H1 (cell line): ENCODE data around the gene MYH8. TPM values are rescaled to one million over a fixed set of nuclear protein-coding genes. Genes with fewer than 3 reads are reported as not detected.
A peak's percentile ranks its signal among the peaks of the same experiment; 100 is the strongest.

Source experiments
- CTCF ChIA-PET: fragments of 300-600 bp; sonication (Branson Sonifier 250); formaldehyde crosslinking; loops from one replicate; lab custom pipeline; 2021; ENCODE audit not compliant: partially characterized antibody; lab: Charles Lee
- POLR2A ChIA-PET: fragments of 300-600 bp; sonication (Branson Sonifier 250); formaldehyde crosslinking; loops from one replicate; lab custom pipeline; 2021; ENCODE audit warnings: inconsistent platforms; ENCODE audit not compliant: partially characterized antibody; lab: Charles Lee
- DNase-seq, 2 experiments: peaks; one replicate each; pipeline versions ENCODE4 v3.0.0 to v3.0.0-alpha.2; 2010 to 2022; ENCODE audit warnings: low spot score in 2 of 2, low read depth in 1 of 2, mixed read lengths in 1 of 2
- FAIRE-seq: peaks from 2 replicates; lab custom pipeline; 2011; peaks lifted over from hg19 to GRCh38; lab: Jason Lieb, UNC
- H2AFZ ChIP-seq: 2 replicates; pipeline ENCODE4 v1.8.1; 2012; ENCODE audit warnings: low read length, inconsistent platforms
- H2AK5ac ChIP-seq: 2 replicates; pipeline ENCODE4 v1.6.1; 2013; ENCODE audit warnings: low read depth, low read length
- H2BK120ac ChIP-seq: replicated peaks from 2 replicates; pipeline ENCODE3; 2013; ENCODE audit warnings: low read depth, low read length, inconsistent platforms
- H2BK12ac ChIP-seq: 2 replicates; pipeline ENCODE4 v1.6.1; 2013; ENCODE audit warnings: low read depth, low read length
- H2BK15ac ChIP-seq: 2 replicates; pipeline ENCODE4 v1.6.1; 2013; ENCODE audit warnings: low read length
- H2BK20ac ChIP-seq: 2 replicates; pipeline ENCODE4 v1.6.1; 2013; ENCODE audit warnings: low read length
- H2BK5ac ChIP-seq: 2 replicates; pipeline ENCODE4 v1.6.1; 2013; ENCODE audit warnings: low read depth, low read length
- H3K14ac ChIP-seq: 2 replicates; pipeline ENCODE4 v1.6.1; 2013; ENCODE audit warnings: inconsistent platforms; ENCODE audit not compliant: insufficient read length
- H3K18ac ChIP-seq: 2 replicates; pipeline ENCODE4 v1.6.1; 2013; ENCODE audit warnings: low read length; ENCODE audit errors: extremely low read depth
- H3K23ac ChIP-seq: 2 replicates; pipeline ENCODE4 v1.6.1; 2013; ENCODE audit warnings: inconsistent platforms; ENCODE audit not compliant: insufficient read length
- H3K23me2 ChIP-seq: 2 replicates; pipeline ENCODE4 v1.6.1; 2013; ENCODE audit warnings: low read depth, low read length
- H3K27ac ChIP-seq: 2 replicates; pipeline ENCODE4 v1.6.1; 2011; ENCODE audit warnings: low read depth, low read length, inconsistent platforms
- H3K27me3 ChIP-seq, 4 experiments: replicated peaks in 1 of 4; 1 replicate in 1 of 4; 2 replicates in 3 of 4; pipeline versions ENCODE4 v1.6.1 to v1.8.1; 2011 to 2013; ENCODE audit warnings: low read length in 3 of 4, mild to moderate bottlenecking in 3 of 4, inconsistent platforms in 2 of 4, mixed read lengths in 2 of 4, moderate library complexity in 1 of 4; ENCODE audit not compliant: control insufficient read depth in 3 of 4, insufficient read depth in 3 of 4; ENCODE audit errors: extremely low read depth in 1 of 4
- H3K36me3 ChIP-seq, 4 experiments: 2 replicates each; pipeline versions ENCODE4 v1.6.1 to v1.8.1; 2011 to 2013; ENCODE audit warnings: mild to moderate bottlenecking in 4 of 4, low read length in 3 of 4, moderate library complexity in 2 of 4, control low read depth in 1 of 4, inconsistent platforms in 1 of 4; ENCODE audit not compliant: insufficient read depth in 4 of 4, control insufficient read depth in 2 of 4
- H3K4ac ChIP-seq: replicated peaks from 2 replicates; pipeline ENCODE3; 2013; ENCODE audit warnings: low read length, low read depth, mixed read lengths, inconsistent platforms; ENCODE audit not compliant: insufficient read length
- H3K4me1 ChIP-seq, 4 experiments: replicated peaks in 1 of 4; 1 replicate in 1 of 4; 2 replicates in 3 of 4; pipeline versions ENCODE4 v1.6.1 to v1.8.1; 2011 to 2013; ENCODE audit warnings: low read length in 3 of 4, inconsistent platforms in 2 of 4, mixed read lengths in 1 of 4; ENCODE audit not compliant: insufficient read depth in 4 of 4, control insufficient read depth in 3 of 4
- H3K4me2 ChIP-seq, 2 experiments: 2 replicates each; pipeline versions ENCODE4 v1.6.1 to v1.8.1; 2011 to 2013; ENCODE audit warnings: low read depth in 2 of 2, low read length in 2 of 2, control low read depth in 1 of 2, inconsistent platforms in 1 of 2, mild to moderate bottlenecking in 1 of 2; ENCODE audit not compliant: insufficient read depth in 1 of 2
- H3K4me3 ChIP-seq, 4 experiments: fragments of 200-600, 300-600 bp in 1 of 4; sonication (generic), shearing (Covaris generic), sonication (Bioruptor Twin) in 1 of 4; 2 replicates each; pipeline versions ENCODE4 v1.5.1 to v1.8.1; 2011 to 2016; ENCODE audit warnings: low read length in 4 of 4, low read depth in 3 of 4, control low read depth in 2 of 4, inconsistent platforms in 2 of 4, mild to moderate bottlenecking in 2 of 4, mixed read lengths in 1 of 4, moderate library complexity in 1 of 4; ENCODE audit not compliant: insufficient read depth in 2 of 4; ENCODE audit errors: extremely low read depth in 1 of 4
- H3K56ac ChIP-seq: replicated peaks from 2 replicates; pipeline ENCODE3; 2013; ENCODE audit warnings: low read depth, mild to moderate bottlenecking, mixed read lengths, low read length, inconsistent platforms; ENCODE audit not compliant: insufficient read length
- H3K79me1 ChIP-seq: 2 replicates; pipeline ENCODE4 v1.6.1; 2013; ENCODE audit warnings: low read depth, low read length, control low read depth
- H3K79me2 ChIP-seq, 2 experiments: 2 replicates each; pipeline versions ENCODE4 v1.6.1 to v1.8.1; 2012 to 2013; ENCODE audit warnings: low read length in 2 of 2, mild to moderate bottlenecking in 2 of 2, inconsistent platforms in 1 of 2; ENCODE audit not compliant: insufficient read depth in 2 of 2, control insufficient read depth in 1 of 2
- H3K9ac ChIP-seq, 4 experiments: replicated peaks in 1 of 4; 1 replicate in 1 of 4; 2 replicates in 3 of 4; pipeline versions ENCODE4 v1.6.1 to v1.8.1; 2011 to 2013; ENCODE audit warnings: low read depth in 3 of 4, low read length in 3 of 4, control low read depth in 2 of 4, mild to moderate bottlenecking in 2 of 4, moderate library complexity in 2 of 4, inconsistent platforms in 1 of 4; ENCODE audit errors: extremely low read depth in 1 of 4
- H3K9me3 ChIP-seq, 2 experiments: 2 replicates each; pipeline versions ENCODE4 v1.6.1 to v1.8.1; 2012 to 2013; ENCODE audit warnings: mild to moderate bottlenecking in 2 of 2, moderate library complexity in 2 of 2, control low read depth in 1 of 2, inconsistent platforms in 1 of 2, low read depth in 1 of 2, low read length in 1 of 2, mixed read lengths in 1 of 2; ENCODE audit not compliant: insufficient read depth in 2 of 2
- H4K20me1 ChIP-seq, 2 experiments: replicated peaks in 1 of 2; 2 replicates each; pipeline versions ENCODE3 to v1.8.1; 2011 to 2013; ENCODE audit warnings: inconsistent platforms in 2 of 2, low read length in 2 of 2, mild to moderate bottlenecking in 1 of 2; ENCODE audit not compliant: insufficient read depth in 2 of 2, control insufficient read depth in 1 of 2
- H4K5ac ChIP-seq: 2 replicates; pipeline ENCODE4 v1.6.1; 2013; ENCODE audit warnings: low read length, low read depth, mixed read lengths, inconsistent platforms; ENCODE audit not compliant: insufficient read length
- H4K8ac ChIP-seq: 2 replicates; pipeline ENCODE4 v1.8.0; 2013; ENCODE audit warnings: mild to moderate bottlenecking, moderate library complexity, low read length, inconsistent platforms; ENCODE audit not compliant: insufficient read depth; ENCODE audit errors: extremely low read depth
- H4K91ac ChIP-seq: replicated peaks from 2 replicates; pipeline ENCODE3; 2013; ENCODE audit warnings: low read length, mixed read lengths, inconsistent platforms; ENCODE audit not compliant: insufficient read length
- GTF2F1 ChIP-seq: IDR thresholded peaks from 2 replicates; pipeline ENCODE4 v1.6.1; 2012; ENCODE audit warnings: low read depth, low read length, improper control_type of control experiment, borderline replicate concordance
- KDM4A ChIP-seq: IDR thresholded peaks from one replicate; pipeline ENCODE4 v1.7.1; 2012; ENCODE audit warnings: low read depth, mild to moderate bottlenecking, moderate library complexity, low read length, inconsistent platforms; ENCODE audit not compliant: severe bottlenecking
- MAX ChIP-seq: IDR thresholded peaks from 2 replicates; pipeline ENCODE4 v1.6.1; 2012; ENCODE audit warnings: inconsistent platforms
- POLR2AphosphoS5 ChIP-seq: IDR thresholded peaks from 2 replicates; pipeline ENCODE4 v1.6.1; 2011; ENCODE audit warnings: low read depth, low read length
- RAD21 ChIP-seq, 2 experiments: IDR thresholded peaks in 1 of 2; conservative IDR thresholded peaks in 1 of 2; 2 replicates each; pipeline ENCODE4 v1.6.1; 2011; ENCODE audit warnings: low read depth in 2 of 2, low read length in 2 of 2, improper control_type of control experiment in 1 of 2, inconsistent platforms in 1 of 2, mild to moderate bottlenecking in 1 of 2, moderate library complexity in 1 of 2
- SIRT6 ChIP-seq: IDR thresholded peaks from one replicate; pipeline ENCODE4 v1.7.1; 2012; ENCODE audit warnings: low read length, inconsistent platforms
- YY1 ChIP-seq: IDR thresholded peaks from 2 replicates; pipeline ENCODE4 v1.6.1; 2011; ENCODE audit warnings: low read depth, mild to moderate bottlenecking, low read length
- WGBS, 2 experiments: shearing (Covaris generic) in 1 of 2; methylation state at CpG; one replicate each; pipeline versions ENCODE4 v1.1.6 to v1.1.7; 2013 to 2015; ENCODE audit warnings: low lambda C conversion rate in 2 of 2, mixed read lengths in 2 of 2, inconsistent platforms in 1 of 2, low coverage in 1 of 2, missing lambda C conversion rate in 1 of 2; ENCODE audit not compliant: insufficient replicate concordance in 2 of 2, insufficient coverage in 1 of 2, insufficient read length in 1 of 2; ENCODE audit errors: extremely low coverage in 1 of 2, missing lambda C conversion rate in 1 of 2; 5-methylcytosine and 5-hydroxymethylcytosine counted together
- polyA plus RNA-seq, 7 experiments: library from polyadenylated mRNA; depleted of rRNA in 3 of 7; stranded (reverse) in 5 of 7; unstranded in 2 of 7; fragments of >200 nt in 5 of 7; fragments of 200-250 nt in 2 of 7; gene quantifications; 1 replicate in 5 of 7; 2 replicates in 1 of 7; 4 replicates in 1 of 7; pipeline versions ENCODE4 v1.2.1 to v1.2.3, GENCODE V29; 2011 to 2013; ENCODE audit warnings: missing spikeins in 2 of 7, mixed read lengths in 2 of 7
- total RNA-seq: library from RNA; stranded (reverse); fragmentation: NEBNext Ultra II Directional; extraction: Animal tissue kit (Norgen Biotek cat#: 25700); gene quantifications from 2 replicates; pipeline ENCODE4 v1.2.1, GENCODE V29; 2021
- TF ChIP-seq, protein P1 (sequence below): IDR thresholded peaks from 2 replicates; pipeline ENCODE4 v1.6.1; 2012; ENCODE audit warnings: inconsistent platforms
- TF ChIP-seq, protein P2 (sequence below), 3 experiments: IDR thresholded peaks; 1 replicate in 2 of 3; 2 replicates in 1 of 3; pipeline versions ENCODE4 v1.5.1 to v1.6.1; 2011; ENCODE audit warnings: low read length in 3 of 3, mild to moderate bottlenecking in 3 of 3, inconsistent platforms in 2 of 3, low read depth in 1 of 3, moderate library complexity in 1 of 3; ENCODE audit not compliant: insufficient read depth in 1 of 3; ENCODE audit errors: control extremely low read depth in 1 of 3

MYH8 gene
- total and polyA plus RNA-seq, 2 of the 8 experiments (the other 6 are each of a cell fraction or from before 2014, with no cell fraction given), result not detected

DNA sequence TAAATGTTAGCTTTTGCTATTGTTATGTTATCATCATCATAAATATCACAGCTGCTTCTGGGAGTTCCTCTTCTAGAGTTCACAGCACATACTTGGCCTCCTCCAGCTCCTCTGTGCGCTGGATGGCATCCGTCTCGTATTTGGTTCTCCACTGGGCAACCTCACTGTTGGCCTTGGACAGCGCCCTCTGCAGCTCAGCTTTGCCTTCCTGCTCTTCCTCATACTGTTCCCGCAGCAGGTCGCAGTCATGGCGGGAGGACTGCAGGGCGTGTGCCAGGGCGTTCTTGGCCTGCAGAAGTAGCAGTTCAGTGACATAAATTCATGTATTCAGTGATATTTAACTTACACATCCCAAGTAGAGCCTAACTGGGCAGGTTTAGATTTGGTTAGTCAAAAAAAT lies 23.4 kb downstream of the MYH8 start:
- no peak overlapping the region for H2BK15ac ChIP-seq
- H2AK5ac ChIP-seq, result no peak overlapping the region
- H3K18ac ChIP-seq, result no peak overlapping the region
- H4K20me1 ChIP-seq, result no peaks in the 10 kb centered on the region
- no peaks in the 10 kb centered on the region for H3K79me1 ChIP-seq
- H2AFZ ChIP-seq, result no peak overlapping the region
- H3K27me3 ChIP-seq, result no peaks in the 10 kb centered on the region
- H3K4me3 ChIP-seq, result no peak overlapping the region
- H3K14ac ChIP-seq, result no peak overlapping the region
- H3K23me2 ChIP-seq, result no peaks in the 10 kb centered on the region
- no peak overlapping the region for H3K4me2 ChIP-seq
- H2BK5ac ChIP-seq, result no peak overlapping the region
- 75% methylated on average over 9 of the region's 9 CpGs; no CpG with 5 or more reads in 1 of the 2 experiments for WGBS, 2 experiments
- H3K36me3 ChIP-seq, result no peaks in the 10 kb centered on the region
- H3K4me1 ChIP-seq, result no peaks in the 10 kb centered on the region
- H3K56ac ChIP-seq, result no peak overlapping the region
- H2BK20ac ChIP-seq, result no peak overlapping the region
- H4K91ac ChIP-seq, result no peak overlapping the region
- peak; percentile 68 for FAIRE-seq
- no peak overlapping the region for H3K27ac ChIP-seq
- no peaks in the 10 kb centered on the region for H3K9me3 ChIP-seq
- H3K23ac ChIP-seq, result no peak overlapping the region
- H3K9ac ChIP-seq, result no peak overlapping the region
- no peak overlapping the region for H4K8ac ChIP-seq
- no peak overlapping the region for H4K5ac ChIP-seq
- DNase-seq, result peak; percentile 9 to 67
- no peaks in the 10 kb centered on the region for H3K79me2 ChIP-seq
- CTCF ChIA-PET, result interaction anchor here (0.6 to 4.7 kb wide), 18 partner anchors 8 to 219 kb away, joined by 3 to 18 read pairs (median 4); no protein-coding TSS in a partner anchor
- H2BK12ac ChIP-seq, result no peak overlapping the region
- POLR2A ChIA-PET, result no interaction called here
- no peak overlapping the region for H2BK120ac ChIP-seq
- no peak overlapping the region for H3K4ac ChIP-seq
- TF ChIP-seq SIRT6, result no peak
- TF ChIP-seq MAX, result no peak
- TF ChIP-seq YY1, result 0 out of 2 replicates have a peak, but pooled peaks have one; percentile 62
- no peak for TF ChIP-seq POLR2AphosphoS5
- TF ChIP-seq GTF2F1, result no peak
- TF ChIP-seq, protein P1, sequence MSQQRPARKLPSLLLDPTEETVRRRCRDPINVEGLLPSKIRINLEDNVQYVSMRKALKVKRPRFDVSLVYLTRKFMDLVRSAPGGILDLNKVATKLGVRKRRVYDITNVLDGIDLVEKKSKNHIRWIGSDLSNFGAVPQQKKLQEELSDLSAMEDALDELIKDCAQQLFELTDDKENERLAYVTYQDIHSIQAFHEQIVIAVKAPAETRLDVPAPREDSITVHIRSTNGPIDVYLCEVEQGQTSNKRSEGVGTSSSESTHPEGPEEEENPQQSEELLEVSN, result 0 out of 2 replicates have a peak, but pooled peaks have one; percentile 18
- peak; percentile 39 to 55; a peak in 3 of 4 replicates for TF ChIP-seq RAD21 (IDR thresholded peaks at IDR 0.05 in 1 of 2, conservative IDR thresholded peaks at IDR 0.05 in 1 of 2; ENCODE audit: low read depth in 2 of 2, low read length in 2 of 2)
- TF ChIP-seq KDM4A, result no peak
- TF ChIP-seq, protein P2, sequence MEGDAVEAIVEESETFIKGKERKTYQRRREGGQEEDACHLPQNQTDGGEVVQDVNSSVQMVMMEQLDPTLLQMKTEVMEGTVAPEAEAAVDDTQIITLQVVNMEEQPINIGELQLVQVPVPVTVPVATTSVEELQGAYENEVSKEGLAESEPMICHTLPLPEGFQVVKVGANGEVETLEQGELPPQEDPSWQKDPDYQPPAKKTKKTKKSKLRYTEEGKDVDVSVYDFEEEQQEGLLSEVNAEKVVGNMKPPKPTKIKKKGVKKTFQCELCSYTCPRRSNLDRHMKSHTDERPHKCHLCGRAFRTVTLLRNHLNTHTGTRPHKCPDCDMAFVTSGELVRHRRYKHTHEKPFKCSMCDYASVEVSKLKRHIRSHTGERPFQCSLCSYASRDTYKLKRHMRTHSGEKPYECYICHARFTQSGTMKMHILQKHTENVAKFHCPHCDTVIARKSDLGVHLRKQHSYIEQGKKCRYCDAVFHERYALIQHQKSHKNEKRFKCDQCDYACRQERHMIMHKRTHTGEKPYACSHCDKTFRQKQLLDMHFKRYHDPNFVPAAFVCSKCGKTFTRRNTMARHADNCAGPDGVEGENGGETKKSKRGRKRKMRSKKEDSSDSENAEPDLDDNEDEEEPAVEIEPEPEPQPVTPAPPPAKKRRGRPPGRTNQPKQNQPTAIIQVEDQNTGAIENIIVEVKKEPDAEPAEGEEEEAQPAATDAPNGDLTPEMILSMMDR (IDR thresholded peaks at IDR 0.05; ENCODE audit: control extremely low read depth in 1 of 3, insufficient read depth in 1 of 3, low read depth in 1 of 3, low read length in 3 of 3), result peak; percentile 63 to 81 (median 75)
